WTC11 (cell line): Measurements from ENCODE around the gene TARM1. TPM values are rescaled to one million over a fixed set of nuclear protein-coding genes. Genes with fewer than 3 reads are reported as not detected.

Experiments
- ATAC-seq: fragments of 200-7000 bp; cut with Tn5 transposase; 2 replicates; pipeline ENCODE4 v1.10.0; 2021; ENCODE audit warnings: mild to moderate bottlenecking, moderate library complexity
- CTCF ChIA-PET: fragments of 300-600 bp; sonication (Branson Sonifier 250); formaldehyde crosslinking; loops from one replicate; lab custom pipeline; 2021; ENCODE audit warnings: antibody characterized with exemption; lab: Charles Lee
- POLR2A ChIA-PET: fragments of 350-600 bp; sonication (Branson Sonifier 250); formaldehyde crosslinking; loops from one replicate; lab custom pipeline; 2021; ENCODE audit warnings: antibody characterized with exemption; lab: Charles Lee
- DNase-seq: peaks from one replicate; pipeline ENCODE4 v3.0.0; 2021; ENCODE audit warnings: low spot score
- H3K27ac Mint-ChIP-seq: 2 replicates; pipeline ENCODE4 v1.8.0; 2021; ENCODE audit warnings: mixed read lengths
- H3K27me3 Mint-ChIP-seq: 2 replicates; pipeline ENCODE4 v1.8.0; 2021; ENCODE audit warnings: low read depth, mild to moderate bottlenecking, moderate library complexity, mixed read lengths
- H3K36me3 Mint-ChIP-seq: 2 replicates; pipeline ENCODE4 v1.8.0; 2021; ENCODE audit warnings: mixed read lengths
- H3K4me1 Mint-ChIP-seq: 2 replicates; pipeline ENCODE4 v1.8.0; 2022; ENCODE audit warnings: mixed read lengths
- H3K4me3 Mint-ChIP-seq: 2 replicates; pipeline ENCODE4 v1.8.0; 2021; ENCODE audit warnings: mild to moderate bottlenecking, moderate library complexity, mixed read lengths
- H3K9me3 Mint-ChIP-seq: 2 replicates; pipeline ENCODE4 v1.8.0; 2021; ENCODE audit warnings: mixed read lengths
- ATF1 ChIP-seq: sonication (generic); formaldehyde crosslinking; IDR thresholded peaks from 2 replicates; pipeline ENCODE4 v1.8.1; 2023; ENCODE audit warnings: mild to moderate bottlenecking, moderate library complexity, missing genetic modification reagents
- EMX1 ChIP-seq: fragments of 250-450 bp; sonication (Bioruptor Pico); IDR thresholded peaks from 2 replicates; pipeline ENCODE4 v1.8.0; 2021; ENCODE audit warnings: mild to moderate bottlenecking
- IRF2 ChIP-seq: sonication (generic); formaldehyde crosslinking; IDR thresholded peaks from 2 replicates; pipeline ENCODE4 v1.8.0; 2022; ENCODE audit warnings: low read depth, missing genetic modification reagents, borderline replicate concordance
- MAX ChIP-seq: sonication (generic); formaldehyde crosslinking; IDR thresholded peaks from 2 replicates; pipeline ENCODE4 v1.8.0; 2022; ENCODE audit warnings: mild to moderate bottlenecking, missing genetic modification reagents
- MYBL2 ChIP-seq: sonication (generic); formaldehyde crosslinking; IDR thresholded peaks from 2 replicates; pipeline ENCODE4 v1.8.1; 2023; ENCODE audit warnings: mild to moderate bottlenecking, moderate library complexity, missing genetic modification reagents
- NFYB ChIP-seq: sonication (generic); formaldehyde crosslinking; conservative IDR thresholded peaks from 2 replicates; pipeline ENCODE4 v1.8.0; 2022; ENCODE audit warnings: low read depth, missing genetic modification reagents
- NR2C2 ChIP-seq: sonication (generic); formaldehyde crosslinking; IDR thresholded peaks from 2 replicates; pipeline ENCODE4 v1.8.0; 2022; ENCODE audit warnings: mild to moderate bottlenecking, missing genetic modification reagents
- NR3C1 ChIP-seq: sonication (generic); formaldehyde crosslinking; conservative IDR thresholded peaks from 2 replicates; pipeline ENCODE4 v1.8.1; 2023; ENCODE audit warnings: low read depth, mild to moderate bottlenecking, missing genetic modification reagents
- PRDM15 ChIP-seq: sonication (generic); formaldehyde crosslinking; IDR thresholded peaks from 2 replicates; pipeline ENCODE4 v1.8.0; 2022; ENCODE audit warnings: missing genetic modification reagents
- SOX15 ChIP-seq: fragments of 250-450 bp; sonication (Bioruptor Pico); IDR thresholded peaks from 2 replicates; pipeline ENCODE4 v1.9.0; 2021; ENCODE audit warnings: mild to moderate bottlenecking
- TEAD1 ChIP-seq: sonication (generic); formaldehyde crosslinking; IDR thresholded peaks from 2 replicates; pipeline ENCODE4 v1.8.0; 2022; ENCODE audit warnings: mild to moderate bottlenecking, missing genetic modification reagents
- ZNF121 ChIP-seq: sonication (generic); formaldehyde crosslinking; IDR thresholded peaks from 2 replicates; pipeline ENCODE4 v1.8.0; 2023; ENCODE audit warnings: missing genetic modification reagents
- ZNF219 ChIP-seq: sonication (generic); formaldehyde crosslinking; IDR thresholded peaks from 2 replicates; pipeline ENCODE4 v1.8.0; 2023; ENCODE audit warnings: missing genetic modification reagents, mild to moderate bottlenecking, borderline replicate concordance
- ZNF281 ChIP-seq: sonication (generic); formaldehyde crosslinking; IDR thresholded peaks from 2 replicates; pipeline ENCODE4 v1.8.0; 2023; ENCODE audit warnings: mild to moderate bottlenecking, missing genetic modification reagents
- ZNF396 ChIP-seq: fragments of 250-450 bp; sonication (Bioruptor Pico); IDR thresholded peaks from 2 replicates; pipeline ENCODE4 v1.8.0; 2021; ENCODE audit warnings: mild to moderate bottlenecking, moderate library complexity, borderline replicate concordance
- total RNA-seq: library from RNA; stranded (reverse); gene quantifications from 3 replicates; pipeline ENCODE4 v1.2.3, GENCODE V29; 2021
- TF ChIP-seq, protein P1 (sequence below): fragments of 250-450 bp; sonication (Bioruptor Pico); IDR thresholded peaks from 2 replicates; pipeline ENCODE4 v1.9.0; 2021; ENCODE audit warnings: mild to moderate bottlenecking
- TF ChIP-seq, protein P2 (sequence below): sonication (generic); formaldehyde crosslinking; IDR thresholded peaks from 2 replicates; pipeline ENCODE4 v1.8.1; 2023; ENCODE audit warnings: mild to moderate bottlenecking, moderate library complexity, missing genetic modification reagents
- TF ChIP-seq, protein P3 (sequence below): sonication (generic); formaldehyde crosslinking; IDR thresholded peaks from 2 replicates; pipeline ENCODE4 v1.8.1; 2022; ENCODE audit warnings: low read depth, missing genetic modification reagents, borderline replicate concordance
- TF ChIP-seq, protein P4 (sequence below): fragments of 250-450 bp; sonication (Bioruptor Pico); IDR thresholded peaks from 2 replicates; pipeline ENCODE4 v1.9.0; 2021; ENCODE audit warnings: moderate library complexity, mild to moderate bottlenecking, inconsistent platforms, borderline replicate concordance

Gene TARM1
- total RNA-seq, 1 experiment from 2014 or later = not detected

GRCh38 chr19:54128441-54128725 is 47.2 kb upstream of the TARM1 start:
- CTCF ChIA-PET = no interaction called here
- Mint-ChIP-seq H3K4me1 (no peaks in the 10 kb centered on the region), H3K27ac (no peak overlapping the region), H3K9me3 (no peaks in the 10 kb centered on the region), H3K36me3 (peaks cover 51% of the 10 kb centered on the region), H3K27me3 (no peaks in the 10 kb centered on the region), H3K4me3 (no peak overlapping the region)
- POLR2A ChIA-PET = no interaction called here
- no peak for DNase-seq
- TF ChIP-seq ZNF121 (CRISPR knock-in tag) = no peak
- TF ChIP-seq NFYB (CRISPR knock-in tag) = no peak
- no peak for TF ChIP-seq MYBL2 (CRISPR knock-in tag)
- TF ChIP-seq ZNF396 (CRISPR knock-in tag) = no peak
- TF ChIP-seq ZNF281 (CRISPR knock-in tag) = no peak
- no peak for TF ChIP-seq MAX
- no peak for TF ChIP-seq NR2C2
- TF ChIP-seq NR3C1 = no peak
- no peak for TF ChIP-seq PRDM15 (CRISPR knock-in tag)
- TF ChIP-seq, protein P1, sequence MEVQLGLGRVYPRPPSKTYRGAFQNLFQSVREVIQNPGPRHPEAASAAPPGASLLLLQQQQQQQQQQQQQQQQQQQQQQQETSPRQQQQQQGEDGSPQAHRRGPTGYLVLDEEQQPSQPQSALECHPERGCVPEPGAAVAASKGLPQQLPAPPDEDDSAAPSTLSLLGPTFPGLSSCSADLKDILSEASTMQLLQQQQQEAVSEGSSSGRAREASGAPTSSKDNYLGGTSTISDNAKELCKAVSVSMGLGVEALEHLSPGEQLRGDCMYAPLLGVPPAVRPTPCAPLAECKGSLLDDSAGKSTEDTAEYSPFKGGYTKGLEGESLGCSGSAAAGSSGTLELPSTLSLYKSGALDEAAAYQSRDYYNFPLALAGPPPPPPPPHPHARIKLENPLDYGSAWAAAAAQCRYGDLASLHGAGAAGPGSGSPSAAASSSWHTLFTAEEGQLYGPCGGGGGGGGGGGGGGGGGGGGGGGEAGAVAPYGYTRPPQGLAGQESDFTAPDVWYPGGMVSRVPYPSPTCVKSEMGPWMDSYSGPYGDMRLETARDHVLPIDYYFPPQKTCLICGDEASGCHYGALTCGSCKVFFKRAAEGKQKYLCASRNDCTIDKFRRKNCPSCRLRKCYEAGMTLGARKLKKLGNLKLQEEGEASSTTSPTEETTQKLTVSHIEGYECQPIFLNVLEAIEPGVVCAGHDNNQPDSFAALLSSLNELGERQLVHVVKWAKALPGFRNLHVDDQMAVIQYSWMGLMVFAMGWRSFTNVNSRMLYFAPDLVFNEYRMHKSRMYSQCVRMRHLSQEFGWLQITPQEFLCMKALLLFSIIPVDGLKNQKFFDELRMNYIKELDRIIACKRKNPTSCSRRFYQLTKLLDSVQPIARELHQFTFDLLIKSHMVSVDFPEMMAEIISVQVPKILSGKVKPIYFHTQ (CRISPR knock-in tag) = no peak
- TF ChIP-seq SOX15 (CRISPR knock-in tag) = no peak
- TF ChIP-seq, protein P2, sequence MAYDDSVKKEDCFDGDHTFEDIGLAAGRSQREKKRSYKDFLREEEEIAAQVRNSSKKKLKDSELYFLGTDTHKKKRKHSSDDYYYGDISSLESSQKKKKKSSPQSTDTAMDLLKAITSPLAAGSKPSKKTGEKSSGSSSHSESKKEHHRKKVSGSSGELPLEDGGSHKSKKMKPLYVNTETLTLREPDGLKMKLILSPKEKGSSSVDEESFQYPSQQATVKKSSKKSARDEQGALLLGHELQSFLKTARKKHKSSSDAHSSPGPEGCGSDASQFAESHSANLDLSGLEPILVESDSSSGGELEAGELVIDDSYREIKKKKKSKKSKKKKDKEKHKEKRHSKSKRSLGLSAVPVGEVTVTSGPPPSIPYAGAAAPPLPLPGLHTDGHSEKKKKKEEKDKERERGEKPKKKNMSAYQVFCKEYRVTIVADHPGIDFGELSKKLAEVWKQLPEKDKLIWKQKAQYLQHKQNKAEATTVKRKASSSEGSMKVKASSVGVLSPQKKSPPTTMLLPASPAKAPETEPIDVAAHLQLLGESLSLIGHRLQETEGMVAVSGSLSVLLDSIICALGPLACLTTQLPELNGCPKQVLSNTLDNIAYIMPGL = no peak
- no peak for TF ChIP-seq ZNF219 (CRISPR knock-in tag)
- no peak for TF ChIP-seq EMX1 (CRISPR knock-in tag)
- ATAC-seq = no peak

DNA sequence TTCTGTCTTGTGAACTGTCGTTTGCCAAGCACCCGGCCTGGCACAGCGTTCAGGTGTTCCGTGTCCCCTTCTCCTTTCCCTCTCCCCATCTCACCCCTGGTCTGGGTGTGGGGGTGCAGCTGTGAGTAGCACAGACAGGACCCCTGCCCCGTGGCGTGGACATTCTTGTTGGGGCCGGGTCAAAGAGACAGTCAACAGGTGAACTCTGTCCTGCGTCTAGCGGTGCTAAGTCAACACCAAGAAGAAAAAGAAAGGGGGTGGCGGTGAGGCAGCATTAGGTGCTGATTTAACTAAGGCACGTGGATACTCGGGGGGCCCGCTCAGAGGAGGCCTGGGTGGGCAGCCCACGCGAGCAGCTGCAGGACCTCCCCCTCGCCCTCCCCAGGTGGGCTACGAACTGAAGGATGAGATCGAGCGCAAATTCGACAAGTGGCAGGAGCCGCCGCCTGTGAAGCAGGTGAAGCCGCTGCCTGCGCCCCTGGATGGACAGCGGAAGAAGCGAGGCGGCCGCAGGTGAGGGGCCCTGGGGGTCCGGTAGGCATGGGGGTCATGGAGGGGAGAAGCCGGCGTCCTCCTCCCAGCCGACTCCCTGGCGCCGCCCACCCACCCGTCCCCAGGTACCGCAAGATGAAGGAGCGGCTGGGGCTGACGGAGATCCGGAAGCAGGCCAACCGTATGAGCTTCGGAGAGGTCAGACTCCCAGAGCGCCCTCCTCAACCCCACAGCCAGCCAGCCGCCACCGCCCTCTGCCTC is 46.7 kb upstream of the TARM1 start:
- H3K27ac Mint-ChIP-seq = no peak overlapping the region
- TF ChIP-seq TEAD1 (CRISPR knock-in tag) (no peak), IRF2 (CRISPR knock-in tag) (no peak), NR2C2 (no peak), ATF1 (no peak)
- TF ChIP-seq, protein P3, sequence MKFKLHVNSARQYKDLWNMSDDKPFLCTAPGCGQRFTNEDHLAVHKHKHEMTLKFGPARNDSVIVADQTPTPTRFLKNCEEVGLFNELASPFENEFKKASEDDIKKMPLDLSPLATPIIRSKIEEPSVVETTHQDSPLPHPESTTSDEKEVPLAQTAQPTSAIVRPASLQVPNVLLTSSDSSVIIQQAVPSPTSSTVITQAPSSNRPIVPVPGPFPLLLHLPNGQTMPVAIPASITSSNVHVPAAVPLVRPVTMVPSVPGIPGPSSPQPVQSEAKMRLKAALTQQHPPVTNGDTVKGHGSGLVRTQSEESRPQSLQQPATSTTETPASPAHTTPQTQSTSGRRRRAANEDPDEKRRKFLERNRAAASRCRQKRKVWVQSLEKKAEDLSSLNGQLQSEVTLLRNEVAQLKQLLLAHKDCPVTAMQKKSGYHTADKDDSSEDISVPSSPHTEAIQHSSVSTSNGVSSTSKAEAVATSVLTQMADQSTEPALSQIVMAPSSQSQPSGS (CRISPR knock-in tag) = no peak
- TF ChIP-seq, protein P4, sequence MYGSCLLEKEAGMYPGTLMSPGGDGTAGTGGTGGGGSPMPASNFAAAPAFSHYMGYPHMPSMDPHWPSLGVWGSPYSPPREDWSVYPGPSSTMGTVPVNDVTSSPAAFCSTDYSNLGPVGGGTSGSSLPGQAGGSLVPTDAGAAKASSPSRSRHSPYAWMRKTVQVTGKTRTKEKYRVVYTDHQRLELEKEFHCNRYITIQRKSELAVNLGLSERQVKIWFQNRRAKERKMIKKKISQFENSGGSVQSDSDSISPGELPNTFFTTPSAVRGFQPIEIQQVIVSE (CRISPR knock-in tag) = no peak

More for the DNA sequence above, 46.7 kb upstream of the TARM1 start:
- CTCF ChIA-PET = no interaction called here
- H3K9me3 Mint-ChIP-seq = no peaks in the 10 kb centered on the region
- no peaks in the 10 kb centered on the region for H3K27me3 Mint-ChIP-seq
- H3K36me3 Mint-ChIP-seq = peaks cover 56% of the 10 kb centered on the region
- H3K4me3 Mint-ChIP-seq = no peak overlapping the region
- DNase-seq (no peak), ATAC-seq (no peak)
- POLR2A ChIA-PET = no interaction called here
- no peaks in the 10 kb centered on the region for H3K4me1 Mint-ChIP-seq
